CD8-positive, alpha-beta memory T cell (primary cell): ENCODE data around the gene MZB1. TPM values are rescaled to one million over a fixed set of nuclear protein-coding genes. Genes with fewer than 3 reads are reported as not detected.

Experiments
- CTCF ChIA-PET: fragments of 350-600 bp; sonication (Branson Sonifier 250); formaldehyde crosslinking; loops from one replicate; lab custom pipeline; 2021; ENCODE audit warnings: antibody characterized with exemption; lab: Charles Lee
- POLR2A ChIA-PET: fragments of 350-600 bp; sonication (Branson Sonifier 250); formaldehyde crosslinking; loops from one replicate; lab custom pipeline; 2021; ENCODE audit warnings: antibody characterized with exemption; lab: Charles Lee
- DNase-seq, 5 donors: peaks; one replicate each; pipeline versions ENCODE4 v3.0.0 to v3.0.0-alpha.2; 2020 to 2022; ENCODE audit warnings: mixed read lengths in 1 of 5
- H3K27ac ChIP-seq: one replicate; pipeline ENCODE4 v1.7.0; 2013; ENCODE audit warnings: low read depth, mild to moderate bottlenecking, low read length, moderate library complexity
- H3K27me3 ChIP-seq: 2 replicates; pipeline ENCODE4 v1.7.0; 2013; ENCODE audit warnings: low read length, mild to moderate bottlenecking; ENCODE audit not compliant: insufficient read depth, poor library complexity, severe bottlenecking
- H3K36me3 ChIP-seq: 2 replicates; pipeline ENCODE4 v1.7.0; 2013; ENCODE audit warnings: mild to moderate bottlenecking, low read length, moderate library complexity; ENCODE audit not compliant: insufficient read depth
- H3K4me1 ChIP-seq: 2 replicates; pipeline ENCODE4 v1.7.0; 2013; ENCODE audit warnings: mild to moderate bottlenecking, low read length, moderate library complexity; ENCODE audit not compliant: insufficient read depth
- H3K4me3 ChIP-seq: 2 replicates; pipeline ENCODE4 v1.7.0; 2013; ENCODE audit warnings: mild to moderate bottlenecking, low read length
- H3K9me3 ChIP-seq: 2 replicates; pipeline ENCODE4 v1.7.0; 2013; ENCODE audit warnings: mild to moderate bottlenecking, low read length
- H3K27ac Mint-ChIP-seq, 8 donors: one replicate each; pipeline ENCODE4 v1.8.0; 2020 to 2021; ENCODE audit warnings: mixed read lengths in 8 of 8, mild to moderate bottlenecking in 6 of 8, inconsistent platforms in 3 of 8, moderate library complexity in 3 of 8
- H3K27me3 Mint-ChIP-seq, 2 donors: one replicate each; pipeline ENCODE4 v1.8.0; 2020 to 2021; ENCODE audit warnings: mixed read lengths in 2 of 2, mild to moderate bottlenecking in 1 of 2, moderate library complexity in 1 of 2
- H3K36me3 Mint-ChIP-seq, 3 donors: one replicate each; pipeline ENCODE4 v1.8.0; 2020 to 2021; ENCODE audit warnings: mixed read lengths in 3 of 3, inconsistent platforms in 1 of 3, mild to moderate bottlenecking in 1 of 3
- H3K4me1 Mint-ChIP-seq, 3 donors: one replicate each; pipeline ENCODE4 v1.8.0; 2020 to 2021; ENCODE audit warnings: mixed read lengths in 3 of 3, inconsistent platforms in 1 of 3, mild to moderate bottlenecking in 1 of 3
- H3K4me3 Mint-ChIP-seq, 7 donors: one replicate each; pipeline ENCODE4 v1.8.0; 2020 to 2021; ENCODE audit warnings: mixed read lengths in 7 of 7, mild to moderate bottlenecking in 6 of 7, moderate library complexity in 4 of 7, inconsistent platforms in 2 of 7
- H3K9me3 Mint-ChIP-seq, 5 donors: one replicate each; pipeline ENCODE4 v1.8.0; 2020 to 2022; ENCODE audit warnings: mixed read lengths in 5 of 5, mild to moderate bottlenecking in 3 of 5, moderate library complexity in 2 of 5, inconsistent platforms in 1 of 5
- polyA plus RNA-seq: library from polyadenylated mRNA; unstranded; fragments of 300-500 nt; fragmentation: Illumina TruSeq; gene quantifications from one replicate; pipeline ENCODE4 v1.2.3, GENCODE V29; 2021
- total RNA-seq, 2 experiments: library from RNA; stranded (reverse); gene quantifications; one replicate each; pipeline ENCODE4 v1.2.3, GENCODE V29; 2021

Gene MZB1
- total and polyA plus RNA-seq, 3 experiments from 2014 or later = 3.5 to 6.4 (median 5.1) TPM

- peaks cover 25 to 34% (median 30%) of the 10 kb centered on the region in 3 donors for H3K4me1 Mint-ChIP-seq
- DNase-seq = no peak
These were observed 12.9 kb upstream of the MZB1 start for GRCh38 chr5:139402561-139403158.

GRCh38 chr5:139401546-139401945 lies 11.8 kb upstream of the MZB1 start:
- ChIA-PET CTCF (interaction anchor here (0.7 to 4.8 kb wide), 3 partner anchors 9 to 59 kb away, joined by 3 to 38 read pairs (median 8); partner anchors contain the start of genes MZB1 and PAIP2), POLR2A (interaction anchor here (1.6 kb wide), 1 partner anchor 59 kb away, joined by 3 read pairs; no protein-coding TSS in a partner anchor)
- Histone ChIP-seq H3K9me3 (no peaks in the 10 kb centered on the region), H3K4me3 (no peak overlapping the region), H3K27ac (no peak overlapping the region), H3K4me1 (peaks cover 22% of the 10 kb centered on the region), H3K27me3 (no peaks in the 10 kb centered on the region), H3K36me3 (no peaks in the 10 kb centered on the region)
- no peak for DNase-seq
- Mint-ChIP-seq H3K4me3 (no peak overlapping the region), H3K36me3 (peaks cover 0 to 4% (median 3%) of the 10 kb centered on the region in 3 donors), H3K4me1 (peaks cover 25 to 34% (median 30%) of the 10 kb centered on the region in 3 donors), H3K27me3 (no peaks in the 10 kb centered on the region), H3K27ac (peak overlapping the region in 2 of 8 donors; percentile 12 to 72), H3K9me3 (no peaks in the 10 kb centered on the region)

More at GRCh38 chr5:139402561-139403158, 12.9 kb upstream of the MZB1 start:
- peaks cover 0 to 4% (median 3%) of the 10 kb centered on the region in 3 donors for H3K36me3 Mint-ChIP-seq
- Histone ChIP-seq H3K27ac (peak overlapping the region; percentile 81), H3K27me3 (no peaks in the 10 kb centered on the region), H3K4me3 (no peak overlapping the region), H3K36me3 (no peaks in the 10 kb centered on the region), H3K4me1 (peaks cover 22% of the 10 kb centered on the region), H3K9me3 (no peaks in the 10 kb centered on the region)
- H3K27ac Mint-ChIP-seq = peak overlapping the region in 7 of 8 donors; percentile 69 to 100 (median 99)
- CTCF ChIA-PET = interaction anchor here (0.8 to 4.8 kb wide), 8 partner anchors 8 to 158 kb away, joined by 3 to 38 read pairs (median 4); partner anchors contain the start of genes MZB1, PAIP2 and UBE2D2
- H3K4me3 Mint-ChIP-seq = peak overlapping the region; percentile 85 to 98 (median 97)
- H3K9me3 Mint-ChIP-seq = no peaks in the 10 kb centered on the region
- H3K27me3 Mint-ChIP-seq = no peaks in the 10 kb centered on the region
- POLR2A ChIA-PET = interaction anchor here (1.6 to 1.9 kb wide), 2 partner anchors 11 to 60 kb away, joined by 3 to 9 read pairs; no protein-coding TSS in a partner anchor

DNA sequence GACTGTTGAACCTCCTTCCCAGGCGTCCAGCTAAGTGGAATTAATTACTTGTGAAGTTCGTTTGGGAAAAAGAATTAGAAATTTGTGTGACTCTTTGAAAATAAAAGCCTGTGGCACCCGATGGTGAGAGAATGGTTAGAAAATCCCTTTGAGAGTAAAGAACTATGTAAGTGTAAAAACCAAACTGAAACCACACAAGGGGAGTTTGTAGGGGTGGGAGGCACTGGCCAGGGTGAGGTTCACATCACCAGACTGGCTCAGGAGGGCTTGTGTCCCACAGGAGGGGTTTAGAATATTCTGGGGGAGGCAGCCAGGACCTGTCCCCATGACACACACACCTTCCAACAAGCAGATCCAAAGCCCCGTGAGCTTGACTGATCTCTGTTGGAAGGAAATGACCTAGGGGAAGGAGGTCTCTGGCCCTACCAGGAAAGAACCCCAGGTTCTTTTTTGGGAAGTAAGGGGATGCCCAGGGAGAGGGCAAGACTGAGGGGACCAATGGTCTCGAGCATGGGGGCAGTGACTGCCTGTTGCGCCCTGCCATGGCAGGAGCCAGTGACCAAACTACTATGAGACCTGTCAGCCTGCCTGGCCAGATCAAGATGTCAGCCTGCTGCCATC lies 9.9 kb upstream of the MZB1 start:
- Histone ChIP-seq H3K27ac (no peak overlapping the region), H3K9me3 (no peaks in the 10 kb centered on the region), H3K27me3 (no peaks in the 10 kb centered on the region), H3K36me3 (no peaks in the 10 kb centered on the region), H3K4me3 (no peak overlapping the region), H3K4me1 (peaks cover 17% of the 10 kb centered on the region)
- CTCF ChIA-PET = interaction anchor here (4.8 kb wide), 1 partner anchor 8 kb away, joined by 38 read pairs; the partner anchor contains the start of gene MZB1
- no peaks in the 10 kb centered on the region for H3K9me3 Mint-ChIP-seq
- peak overlapping the region in 3 of 8 donors; percentile 13 to 65 (median 45) for H3K27ac Mint-ChIP-seq
- H3K4me3 Mint-ChIP-seq = peak overlapping the region in 3 of 7 donors; percentile 2 to 51 (median 41)
- no peaks in the 10 kb centered on the region for H3K27me3 Mint-ChIP-seq
- DNase-seq = no peak
- POLR2A ChIA-PET = no interaction called here
- H3K36me3 Mint-ChIP-seq = peaks cover 0 to 4% (median 3%) of the 10 kb centered on the region in 3 donors
- H3K4me1 Mint-ChIP-seq = peaks cover 24 to 38% (median 29%) of the 10 kb centered on the region in 3 donors

GRCh38 chr5:139397921-139398320 lies 8.2 kb upstream of the MZB1 start:
- ChIA-PET CTCF (no interaction called here), POLR2A (no interaction called here)
- Histone ChIP-seq H3K36me3 (no peaks in the 10 kb centered on the region), H3K4me3 (no peak overlapping the region), H3K9me3 (no peaks in the 10 kb centered on the region), H3K27me3 (no peaks in the 10 kb centered on the region), H3K4me1 (peaks cover 13% of the 10 kb centered on the region), H3K27ac (no peak overlapping the region)
- Mint-ChIP-seq H3K36me3 (peaks cover 0 to 4% (median 0%) of the 10 kb centered on the region in 3 donors), H3K9me3 (no peaks in the 10 kb centered on the region), H3K4me3 (no peak overlapping the region), H3K27me3 (no peaks in the 10 kb centered on the region), H3K27ac (no peak overlapping the region), H3K4me1 (peaks cover 12 to 28% (median 12%) of the 10 kb centered on the region in 3 donors)
- DNase-seq = no peak

GRCh38 chr5:139396691-139397090 lies 7.0 kb upstream of the MZB1 start:
- no peaks in the 10 kb centered on the region for H3K27me3 ChIP-seq
- Mint-ChIP-seq H3K36me3 (peaks cover 0 to 4% (median 2%) of the 10 kb centered on the region in 3 donors), H3K4me1 (peaks cover 8 to 32% (median 10%) of the 10 kb centered on the region in 3 donors), H3K4me3 (peak overlapping the region in 2 of 7 donors; percentile 10 to 33), H3K27ac (no peak overlapping the region), H3K9me3 (no peaks in the 10 kb centered on the region), H3K27me3 (no peaks in the 10 kb centered on the region)
- ChIA-PET POLR2A (no interaction called here), CTCF (interaction anchor here (0.6 to 1.2 kb wide), 2 partner anchors 26 to 61 kb away, joined by 3 read pairs; no protein-coding TSS in a partner anchor)
- no peaks in the 10 kb centered on the region for H3K36me3 ChIP-seq
- H3K9me3 ChIP-seq = no peaks in the 10 kb centered on the region
- no peak for DNase-seq
- no peak overlapping the region for H3K4me3 ChIP-seq
- H3K4me1 ChIP-seq = peaks cover 14% of the 10 kb centered on the region
- H3K27ac ChIP-seq = no peak overlapping the region

- no peak for DNase-seq
- CTCF ChIA-PET = interaction anchor here (0.6 to 1.2 kb wide), 3 partner anchors 8 to 62 kb away, joined by 3 read pairs; partner anchors contain the start of gene SPATA24
- Histone ChIP-seq H3K4me1 (peaks cover 21% of the 10 kb centered on the region), H3K36me3 (no peaks in the 10 kb centered on the region), H3K4me3 (no peak overlapping the region), H3K27me3 (no peaks in the 10 kb centered on the region), H3K27ac (no peak overlapping the region), H3K9me3 (no peaks in the 10 kb centered on the region)
- Mint-ChIP-seq H3K27me3 (no peaks in the 10 kb centered on the region), H3K36me3 (peaks cover 0 to 4% (median 2%) of the 10 kb centered on the region in 3 donors), H3K4me3 (peak overlapping the region in 4 of 7 donors; percentile 54 to 86 (median 65)), H3K27ac (peak overlapping the region in 2 of 8 donors; percentile 43 to 66), H3K9me3 (no peaks in the 10 kb centered on the region), H3K4me1 (peaks cover 15 to 34% (median 16%) of the 10 kb centered on the region in 3 donors)
- POLR2A ChIA-PET = no interaction called here
These were observed 6.3 kb upstream of the MZB1 start for GRCh38 chr5:139395844-139396640.
